Keratinocyte (primary cell): ENCODE data around the gene VRK2.

Experiments
- CTCF ChIP-seq, 3 experiments: IDR thresholded peaks in 1 of 3; conservative IDR thresholded peaks in 1 of 3; optimal IDR thresholded peaks in 1 of 3; 2 replicates in 2 of 3; 3 replicates in 1 of 3; pipeline versions ENCODE3 to v1.5.1; 2011; ENCODE audit warnings: low read length in 3 of 3, mild to moderate bottlenecking in 3 of 3, moderate library complexity in 2 of 3, control low read depth in 1 of 3, inconsistent platforms in 1 of 3; ENCODE audit not compliant: insufficient read depth in 2 of 3; ENCODE audit errors: extremely low read depth in 1 of 3
- EZH2 ChIP-seq: IDR thresholded peaks from one replicate; pipeline ENCODE4 v1.6.1; 2012; ENCODE audit warnings: inconsistent platforms, mild to moderate bottlenecking, low read length, moderate library complexity

- TF ChIP-seq CTCF (optimal IDR thresholded peaks at IDR 0.05 in 1 of 3, IDR thresholded peaks at IDR 0.05 in 1 of 3, conservative IDR thresholded peaks at IDR 0.05 in 1 of 3; ENCODE audit: extremely low read depth in 1 of 3, insufficient read depth in 2 of 3, low read length in 3 of 3) = no peak
- no peak for TF ChIP-seq EZH2
These were observed 34.4 kb downstream of the VRK2 start for GRCh38 chr2:58081000-58081399.
